H1 (cell line): ENCODE measurements around the gene MEIOB. TPM values are rescaled to one million over a fixed set of nuclear protein-coding genes. Genes with fewer than 3 reads are reported as not detected.

Source experiments
- CTCF ChIA-PET: fragments of 300-600 bp; sonication (Branson Sonifier 250); formaldehyde crosslinking; loops from one replicate; lab custom pipeline; 2021; ENCODE audit not compliant: partially characterized antibody; lab: Charles Lee
- POLR2A ChIA-PET: fragments of 300-600 bp; sonication (Branson Sonifier 250); formaldehyde crosslinking; loops from one replicate; lab custom pipeline; 2021; ENCODE audit warnings: inconsistent platforms; ENCODE audit not compliant: partially characterized antibody; lab: Charles Lee
- DNase-seq, 2 experiments: peaks; one replicate each; pipeline versions ENCODE4 v3.0.0 to v3.0.0-alpha.2; 2010 to 2022; ENCODE audit warnings: low spot score in 2 of 2, low read depth in 1 of 2, mixed read lengths in 1 of 2
- FAIRE-seq: peaks from 2 replicates; lab custom pipeline; 2011; peaks lifted over from hg19 to GRCh38; lab: Jason Lieb, UNC
- H2AFZ ChIP-seq: 2 replicates; pipeline ENCODE4 v1.8.1; 2012; ENCODE audit warnings: low read length, inconsistent platforms
- H2AK5ac ChIP-seq: 2 replicates; pipeline ENCODE4 v1.6.1; 2013; ENCODE audit warnings: low read depth, low read length
- H2BK120ac ChIP-seq: replicated peaks from 2 replicates; pipeline ENCODE3; 2013; ENCODE audit warnings: low read depth, low read length, inconsistent platforms
- H2BK12ac ChIP-seq: 2 replicates; pipeline ENCODE4 v1.6.1; 2013; ENCODE audit warnings: low read depth, low read length
- H2BK15ac ChIP-seq: 2 replicates; pipeline ENCODE4 v1.6.1; 2013; ENCODE audit warnings: low read length
- H2BK20ac ChIP-seq: 2 replicates; pipeline ENCODE4 v1.6.1; 2013; ENCODE audit warnings: low read length
- H2BK5ac ChIP-seq: 2 replicates; pipeline ENCODE4 v1.6.1; 2013; ENCODE audit warnings: low read depth, low read length
- H3K14ac ChIP-seq: 2 replicates; pipeline ENCODE4 v1.6.1; 2013; ENCODE audit warnings: inconsistent platforms; ENCODE audit not compliant: insufficient read length
- H3K18ac ChIP-seq: 2 replicates; pipeline ENCODE4 v1.6.1; 2013; ENCODE audit warnings: low read length; ENCODE audit errors: extremely low read depth
- H3K23ac ChIP-seq: 2 replicates; pipeline ENCODE4 v1.6.1; 2013; ENCODE audit warnings: inconsistent platforms; ENCODE audit not compliant: insufficient read length
- H3K23me2 ChIP-seq: 2 replicates; pipeline ENCODE4 v1.6.1; 2013; ENCODE audit warnings: low read depth, low read length
- H3K27ac ChIP-seq: 2 replicates; pipeline ENCODE4 v1.6.1; 2011; ENCODE audit warnings: low read depth, low read length, inconsistent platforms
- H3K27me3 ChIP-seq, 4 experiments: replicated peaks in 1 of 4; 1 replicate in 1 of 4; 2 replicates in 3 of 4; pipeline versions ENCODE4 v1.6.1 to v1.8.1; 2011 to 2013; ENCODE audit warnings: low read length in 3 of 4, mild to moderate bottlenecking in 3 of 4, inconsistent platforms in 2 of 4, mixed read lengths in 2 of 4, moderate library complexity in 1 of 4; ENCODE audit not compliant: control insufficient read depth in 3 of 4, insufficient read depth in 3 of 4; ENCODE audit errors: extremely low read depth in 1 of 4
- H3K36me3 ChIP-seq, 4 experiments: 2 replicates each; pipeline versions ENCODE4 v1.6.1 to v1.8.1; 2011 to 2013; ENCODE audit warnings: mild to moderate bottlenecking in 4 of 4, low read length in 3 of 4, moderate library complexity in 2 of 4, control low read depth in 1 of 4, inconsistent platforms in 1 of 4; ENCODE audit not compliant: insufficient read depth in 4 of 4, control insufficient read depth in 2 of 4
- H3K4ac ChIP-seq: replicated peaks from 2 replicates; pipeline ENCODE3; 2013; ENCODE audit warnings: low read length, low read depth, mixed read lengths, inconsistent platforms; ENCODE audit not compliant: insufficient read length
- H3K4me1 ChIP-seq, 4 experiments: replicated peaks in 1 of 4; 1 replicate in 1 of 4; 2 replicates in 3 of 4; pipeline versions ENCODE4 v1.6.1 to v1.8.1; 2011 to 2013; ENCODE audit warnings: low read length in 3 of 4, inconsistent platforms in 2 of 4, mixed read lengths in 1 of 4; ENCODE audit not compliant: insufficient read depth in 4 of 4, control insufficient read depth in 3 of 4
- H3K4me2 ChIP-seq, 2 experiments: 2 replicates each; pipeline versions ENCODE4 v1.6.1 to v1.8.1; 2011 to 2013; ENCODE audit warnings: low read depth in 2 of 2, low read length in 2 of 2, control low read depth in 1 of 2, inconsistent platforms in 1 of 2, mild to moderate bottlenecking in 1 of 2; ENCODE audit not compliant: insufficient read depth in 1 of 2
- H3K4me3 ChIP-seq, 4 experiments: fragments of 200-600, 300-600 bp in 1 of 4; sonication (generic), shearing (Covaris generic), sonication (Bioruptor Twin) in 1 of 4; 2 replicates each; pipeline versions ENCODE4 v1.5.1 to v1.8.1; 2011 to 2016; ENCODE audit warnings: low read length in 4 of 4, low read depth in 3 of 4, control low read depth in 2 of 4, inconsistent platforms in 2 of 4, mild to moderate bottlenecking in 2 of 4, mixed read lengths in 1 of 4, moderate library complexity in 1 of 4; ENCODE audit not compliant: insufficient read depth in 2 of 4; ENCODE audit errors: extremely low read depth in 1 of 4
- H3K56ac ChIP-seq: replicated peaks from 2 replicates; pipeline ENCODE3; 2013; ENCODE audit warnings: low read depth, mild to moderate bottlenecking, mixed read lengths, low read length, inconsistent platforms; ENCODE audit not compliant: insufficient read length
- H3K79me1 ChIP-seq: 2 replicates; pipeline ENCODE4 v1.6.1; 2013; ENCODE audit warnings: low read depth, low read length, control low read depth
- H3K79me2 ChIP-seq, 2 experiments: 2 replicates each; pipeline versions ENCODE4 v1.6.1 to v1.8.1; 2012 to 2013; ENCODE audit warnings: low read length in 2 of 2, mild to moderate bottlenecking in 2 of 2, inconsistent platforms in 1 of 2; ENCODE audit not compliant: insufficient read depth in 2 of 2, control insufficient read depth in 1 of 2
- H3K9ac ChIP-seq, 4 experiments: replicated peaks in 1 of 4; 1 replicate in 1 of 4; 2 replicates in 3 of 4; pipeline versions ENCODE4 v1.6.1 to v1.8.1; 2011 to 2013; ENCODE audit warnings: low read depth in 3 of 4, low read length in 3 of 4, control low read depth in 2 of 4, mild to moderate bottlenecking in 2 of 4, moderate library complexity in 2 of 4, inconsistent platforms in 1 of 4; ENCODE audit errors: extremely low read depth in 1 of 4
- H3K9me3 ChIP-seq, 2 experiments: 2 replicates each; pipeline versions ENCODE4 v1.6.1 to v1.8.1; 2012 to 2013; ENCODE audit warnings: mild to moderate bottlenecking in 2 of 2, moderate library complexity in 2 of 2, control low read depth in 1 of 2, inconsistent platforms in 1 of 2, low read depth in 1 of 2, low read length in 1 of 2, mixed read lengths in 1 of 2; ENCODE audit not compliant: insufficient read depth in 2 of 2
- H4K20me1 ChIP-seq, 2 experiments: replicated peaks in 1 of 2; 2 replicates each; pipeline versions ENCODE3 to v1.8.1; 2011 to 2013; ENCODE audit warnings: inconsistent platforms in 2 of 2, low read length in 2 of 2, mild to moderate bottlenecking in 1 of 2; ENCODE audit not compliant: insufficient read depth in 2 of 2, control insufficient read depth in 1 of 2
- H4K5ac ChIP-seq: 2 replicates; pipeline ENCODE4 v1.6.1; 2013; ENCODE audit warnings: low read length, low read depth, mixed read lengths, inconsistent platforms; ENCODE audit not compliant: insufficient read length
- H4K8ac ChIP-seq: 2 replicates; pipeline ENCODE4 v1.8.0; 2013; ENCODE audit warnings: mild to moderate bottlenecking, moderate library complexity, low read length, inconsistent platforms; ENCODE audit not compliant: insufficient read depth; ENCODE audit errors: extremely low read depth
- H4K91ac ChIP-seq: replicated peaks from 2 replicates; pipeline ENCODE3; 2013; ENCODE audit warnings: low read length, mixed read lengths, inconsistent platforms; ENCODE audit not compliant: insufficient read length
- E2F6 ChIP-seq: IDR thresholded peaks from 2 replicates; pipeline ENCODE4 v1.6.1; 2012; ENCODE audit warnings: inconsistent platforms
- FOSL1 ChIP-seq: IDR thresholded peaks from 2 replicates; pipeline ENCODE4 v1.6.1; 2011; ENCODE audit warnings: mild to moderate bottlenecking, low read depth, low read length, moderate library complexity; ENCODE audit not compliant: insufficient read depth
- RFX5 ChIP-seq: IDR thresholded peaks from 2 replicates; pipeline ENCODE4 v1.6.1; 2011; ENCODE audit warnings: low read depth, low read length, improper control_type of control experiment, borderline replicate concordance
- WGBS, 2 experiments: shearing (Covaris generic) in 1 of 2; methylation state at CpG; one replicate each; pipeline versions ENCODE4 v1.1.6 to v1.1.7; 2013 to 2015; ENCODE audit warnings: low lambda C conversion rate in 2 of 2, mixed read lengths in 2 of 2, inconsistent platforms in 1 of 2, low coverage in 1 of 2, missing lambda C conversion rate in 1 of 2; ENCODE audit not compliant: insufficient replicate concordance in 2 of 2, insufficient coverage in 1 of 2, insufficient read length in 1 of 2; ENCODE audit errors: extremely low coverage in 1 of 2, missing lambda C conversion rate in 1 of 2; 5-methylcytosine and 5-hydroxymethylcytosine counted together
- polyA plus RNA-seq, 7 experiments: library from polyadenylated mRNA; depleted of rRNA in 3 of 7; stranded (reverse) in 5 of 7; unstranded in 2 of 7; fragments of >200 nt in 5 of 7; fragments of 200-250 nt in 2 of 7; gene quantifications; 1 replicate in 5 of 7; 2 replicates in 1 of 7; 4 replicates in 1 of 7; pipeline versions ENCODE4 v1.2.1 to v1.2.3, GENCODE V29; 2011 to 2013; ENCODE audit warnings: missing spikeins in 2 of 7, mixed read lengths in 2 of 7
- total RNA-seq: library from RNA; stranded (reverse); fragmentation: NEBNext Ultra II Directional; extraction: Animal tissue kit (Norgen Biotek cat#: 25700); gene quantifications from 2 replicates; pipeline ENCODE4 v1.2.1, GENCODE V29; 2021

The MEIOB gene
- total and polyA plus RNA-seq, 2 of the 8 experiments (the other 6 are each of a cell fraction or from before 2014, with no cell fraction given): 0.63 to 1.1 TPM

DNA sequence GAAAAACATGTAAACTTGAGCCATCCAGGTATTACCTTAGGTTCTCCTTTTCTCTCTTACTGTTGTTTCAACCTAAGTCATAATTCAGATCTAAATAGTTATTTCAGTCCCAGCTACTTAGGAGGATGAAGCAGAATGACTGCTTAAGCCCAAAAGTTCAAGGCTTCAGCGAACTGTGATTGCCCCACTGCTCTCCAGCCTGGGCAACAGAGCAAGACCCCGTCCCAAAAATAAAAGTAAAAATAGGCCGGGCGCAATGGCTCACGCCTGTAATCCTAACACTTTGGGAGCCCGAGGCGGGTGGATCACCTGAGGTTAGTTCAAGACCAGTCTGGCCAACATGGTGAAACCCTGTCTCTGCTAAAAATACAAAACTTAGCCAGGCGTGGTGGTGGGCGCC is 9.6 kb downstream of the MEIOB start:
- Histone ChIP-seq H2BK5ac (no peak overlapping the region), H3K18ac (no peak overlapping the region), H2BK120ac (no peak overlapping the region), H3K4ac (no peak overlapping the region), H3K27me3 (peaks cover 0 to 6% (median 2%) of the 10 kb centered on the region in 4 experiments; a peak in 6 of 7 replicates), H4K91ac (no peak overlapping the region), H3K56ac (no peak overlapping the region), H3K4me1 (no peaks in the 10 kb centered on the region), H4K8ac (no peak overlapping the region), H3K79me2 (no peaks in the 10 kb centered on the region), H4K20me1 (no peaks in the 10 kb centered on the region), H2BK15ac (no peak overlapping the region), H3K14ac (no peak overlapping the region), H3K79me1 (no peaks in the 10 kb centered on the region), H3K9me3 (no peaks in the 10 kb centered on the region), H4K5ac (no peak overlapping the region), H2AK5ac (no peak overlapping the region), H2AFZ (no peak overlapping the region), H3K4me2 (no peak overlapping the region), H2BK12ac (no peak overlapping the region), H3K36me3 (no peaks in the 10 kb centered on the region), H3K4me3 (no peak overlapping the region), H3K23me2 (no peaks in the 10 kb centered on the region), H3K23ac (no peak overlapping the region), H3K9ac (no peak overlapping the region), H2BK20ac (no peak overlapping the region), H3K27ac (no peak overlapping the region)
- WGBS, 2 experiments: 87% methylated on average over 7 of the region's 9 CpGs; no CpG with 5 or more reads in 1 of the 2 experiments
- FAIRE-seq (no peak), DNase-seq (no peak)
- ChIA-PET POLR2A (interaction anchor here (1.2 to 2.6 kb wide), 2 partner anchors 99 to 102 kb away, joined by 3 to 8 read pairs; partner anchors contain the start of gene RPS2), CTCF (interaction anchor here (0.6 to 6.6 kb wide), 16 partner anchors 8 to 1382 kb away, joined by 3 to 75 read pairs (median 4); no protein-coding TSS in a partner anchor)
- no peak for TF ChIP-seq E2F6
- TF ChIP-seq FOSL1: no peak
- TF ChIP-seq RFX5: no peak
